ENCODE data around the gene AMPD2. TPM values are rescaled to one million over a fixed set of nuclear protein-coding genes. Genes with fewer than 3 reads are reported as not detected.
A peak's percentile ranks its signal among the peaks of the same experiment; 100 is the strongest.

AMPD2 gene
- total and polyA plus RNA-seq, 2 of the 8 experiments (the other 6 are each of a cell fraction or from before 2014, with no cell fraction given), result 37.2 to 67.7 TPM

DNA sequence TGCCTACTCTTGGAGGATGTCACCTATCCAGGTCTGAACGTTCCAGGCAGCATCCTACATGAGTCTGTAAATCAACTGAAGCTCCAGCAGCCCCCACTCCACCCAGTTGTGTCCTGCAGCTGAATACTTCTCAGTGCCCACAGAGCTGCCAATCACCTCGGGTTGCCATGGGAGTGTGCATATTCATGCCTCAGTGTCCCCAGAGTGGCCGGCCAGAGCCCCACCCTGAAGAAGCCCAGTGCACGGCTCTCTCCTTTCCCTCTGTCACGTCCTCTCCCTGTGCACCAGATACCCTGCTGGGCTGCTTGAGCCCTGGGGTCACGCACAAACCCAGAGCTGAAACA lies 20.2 kb downstream of the AMPD2 start:
- no peak overlapping the region for H2AK5ac ChIP-seq (ENCODE audit: low read depth, low read length)
- no peak overlapping the region for H3K23ac ChIP-seq (ENCODE audit: insufficient read length)
- H4K8ac ChIP-seq (ENCODE audit: extremely low read depth, insufficient read depth, low read length), result no peak overlapping the region
- no peak overlapping the region for H3K4me3 ChIP-seq (ENCODE audit: extremely low read depth in 1 of 4, insufficient read depth in 2 of 4, low read depth in 3 of 4, low read length in 4 of 4)
- no peak overlapping the region for H3K56ac ChIP-seq (replicated peaks; ENCODE audit: insufficient read length, low read depth, low read length)
- peak overlapping the region; percentile 88; the same call in 1 of the 2 replicates for H2BK15ac ChIP-seq (ENCODE audit: low read length)
- H3K9ac ChIP-seq (replicated peaks in 1 of 4; ENCODE audit: extremely low read depth in 1 of 4, low read depth in 3 of 4, low read length in 3 of 4), result no peak overlapping the region
- ChIA-PET CTCF (ENCODE audit: partially characterized antibody) (interaction anchor here (0.5 to 10.7 kb wide), 75 partner anchors 10 to 529 kb away, joined by 3 to 293 read pairs (median 7); partner anchors contain the start of genes AHCYL1, CYB561D1, EPS8L3 and GNAI3), POLR2A (ENCODE audit: partially characterized antibody) (interaction anchor here (1.0 to 4.5 kb wide), 7 partner anchors 9 to 129 kb away, joined by 3 to 18 read pairs (median 5); partner anchors contain the start of genes AMPD2, GNAI3, GNAT2 and GSTM4)
- H4K91ac ChIP-seq (replicated peaks; ENCODE audit: insufficient read length, low read length), result no peak overlapping the region
- H3K4ac ChIP-seq (replicated peaks; ENCODE audit: insufficient read length, low read depth, low read length), result no peak overlapping the region
- no peak overlapping the region for H3K27ac ChIP-seq (ENCODE audit: low read depth, low read length)
- H3K18ac ChIP-seq (ENCODE audit: extremely low read depth, low read length), result no peak overlapping the region
- H3K4me2 ChIP-seq (ENCODE audit: insufficient read depth in 1 of 2, low read depth in 2 of 2, low read length in 2 of 2), result no peak overlapping the region
- no peaks in the 10 kb centered on the region for H3K9me3 ChIP-seq (ENCODE audit: insufficient read depth in 2 of 2, low read depth in 1 of 2, low read length in 1 of 2)
- 68% methylated on average over 6 of the region's 6 CpGs; no CpG with 5 or more reads in 1 of the 2 experiments for WGBS, 2 experiments (ENCODE audit: extremely low coverage in 1 of 2, insufficient coverage in 1 of 2, insufficient read length in 1 of 2, insufficient replicate concordance in 2 of 2, low coverage in 1 of 2, low lambda C conversion rate in 2 of 2, missing lambda C conversion rate in 1 of 2)
- H3K4me1 ChIP-seq (replicated peaks in 1 of 4; ENCODE audit: control insufficient read depth in 3 of 4, insufficient read depth in 4 of 4, low read length in 3 of 4), result peaks cover 5 to 8% (median 6%) of the 10 kb centered on the region in 4 experiments; a peak in 6 of 7 replicates
- no peak overlapping the region for H2BK120ac ChIP-seq (replicated peaks; ENCODE audit: low read depth, low read length)
- DNase-seq (ENCODE audit: low read depth in 1 of 2, low spot score in 2 of 2) (no peak), FAIRE-seq (no peak)
- no peak overlapping the region for H2BK5ac ChIP-seq (ENCODE audit: low read depth, low read length)
- H3K79me2 ChIP-seq (ENCODE audit: control insufficient read depth in 1 of 2, insufficient read depth in 2 of 2, low read length in 2 of 2), result no peaks in the 10 kb centered on the region
- H3K23me2 ChIP-seq (ENCODE audit: low read depth, low read length), result no peaks in the 10 kb centered on the region
- no peak overlapping the region for H3K14ac ChIP-seq (ENCODE audit: insufficient read length)
- no peaks in the 10 kb centered on the region for H4K20me1 ChIP-seq (replicated peaks in 1 of 2; ENCODE audit: control insufficient read depth in 1 of 2, insufficient read depth in 2 of 2, low read length in 2 of 2)
- no peak overlapping the region for H4K5ac ChIP-seq (ENCODE audit: insufficient read length, low read depth, low read length)
- no peaks in the 10 kb centered on the region; a peak in 2 of 7 replicates for H3K27me3 ChIP-seq (replicated peaks in 1 of 4; ENCODE audit: control insufficient read depth in 3 of 4, extremely low read depth in 1 of 4, insufficient read depth in 3 of 4, low read length in 3 of 4)
- no peak overlapping the region for H2AFZ ChIP-seq (ENCODE audit: low read length)
- no peaks in the 10 kb centered on the region for H3K36me3 ChIP-seq (ENCODE audit: control insufficient read depth in 2 of 4, insufficient read depth in 4 of 4, low read length in 3 of 4)
- no peaks in the 10 kb centered on the region for H3K79me1 ChIP-seq (ENCODE audit: low read depth, low read length)
- 0 out of 2 replicates have a peak overlapping the region, but pooled peaks have one; percentile 39 for H2BK12ac ChIP-seq (ENCODE audit: low read depth, low read length)
- no peak overlapping the region for H2BK20ac ChIP-seq (ENCODE audit: low read length)
- no peak for TF ChIP-seq SIN3A (conservative IDR thresholded peaks at IDR 0.05 in 1 of 2, IDR thresholded peaks at IDR 0.05 in 1 of 2; ENCODE audit: low read depth in 1 of 2, low read length in 2 of 2)
- no peak for TF ChIP-seq CBX8 (IDR thresholded peaks at IDR 0.05; ENCODE audit: borderline replicate concordance, low read depth, low read length)
- TF ChIP-seq CTCF (IDR thresholded peaks at IDR 0.05; ENCODE audit: control extremely low read depth in 1 of 3, insufficient read depth in 1 of 3, low read depth in 1 of 3, low read length in 3 of 3), result no peak
- TF ChIP-seq ATF2 (IDR thresholded peaks at IDR 0.05; ENCODE audit: low read length), result no peak
- no peak for TF ChIP-seq PHF8 (conservative IDR thresholded peaks at IDR 0.05; ENCODE audit: low read depth, low read length)
- no peak for TF ChIP-seq SIRT6 (IDR thresholded peaks at IDR 0.05; ENCODE audit: low read length)

Data from H1 (cell line).